ENCODE data around the gene CARMIL3.

CARMIL3 gene

GRCh38 chr14:24064091-24064795, 12.4 kb downstream of the CARMIL3 start:
- DNase-seq = no peak

GRCh38 chr14:24064856-24065255, 13.0 kb downstream of the CARMIL3 start:
- no peak for DNase-seq

GRCh38 chr14:24065408-24065807, 13.6 kb downstream of the CARMIL3 start:
- DNase-seq = no peak

GRCh38 chr14:24066496-24067132, 14.8 kb downstream of the CARMIL3 start:
- DNase-seq = no peak

- DNase-seq = no peak
These were observed 15.6 kb downstream of the CARMIL3 start for GRCh38 chr14:24067133-24068082.

- no peak for DNase-seq
These were observed 17.1 kb downstream of the CARMIL3 start for GRCh38 chr14:24068711-24069410.

GRCh38 chr14:24069411-24069735, 17.6 kb downstream of the CARMIL3 start:
- DNase-seq = no peak

GRCh38 chr14:24070285-24071143, 18.7 kb downstream of the CARMIL3 start:
- DNase-seq = no peak

GRCh38 chr14:24071144-24071697, 19.4 kb downstream of the CARMIL3 start, which contains the start of gene CPNE6:
TSS of gene CPNE6 (plus strand) at chr14:24071562. CDS start at chr14:24072937, 1,375 bp downstream.
- DNase-seq = no peak

GRCh38 chr14:24071836-24072430, 20.1 kb downstream of the CARMIL3 start:
- no peak for DNase-seq

- no peak for DNase-seq
These were observed 20.6 kb downstream of the CARMIL3 start for GRCh38 chr14:24072436-24072835.

- DNase-seq = no peak
These were observed 21.4 kb downstream of the CARMIL3 start for GRCh38 chr14:24072881-24073877.

- no peak for DNase-seq
These were observed 23.0 kb downstream of the CARMIL3 start for GRCh38 chr14:24074625-24075484.

GRCh38 chr14:24075485-24076301, 23.9 kb downstream of the CARMIL3 start:
- DNase-seq = no peak

GRCh38 chr14:24076302-24076601, 24.4 kb downstream of the CARMIL3 start:
- DNase-seq = no peak

GRCh38 chr14:24077086-24077485, 25.3 kb downstream of the CARMIL3 start:
- DNase-seq = no peak

- no peak for DNase-seq
These were observed 26.3 kb downstream of the CARMIL3 start for GRCh38 chr14:24078146-24078545.

- no peak for DNase-seq
These were observed 27.8 kb downstream of the CARMIL3 start for GRCh38 chr14:24079491-24080141.

Measured in KG1 (cell line).